Measurements from ENCODE around the gene DHX16. TPM values are rescaled to one million over a fixed set of nuclear protein-coding genes. Genes with fewer than 3 reads are reported as not detected.

The DHX16 gene
- total RNA-seq, 1 donor from 2014 or later: 15.2 TPM

GRCh38 chr6:30696432-30696831 lies 23.6 kb upstream of the DHX16 start:
- DNase-seq (ENCODE audit: low spot score): no peak
- no peak for ATAC-seq

- DNase-seq (ENCODE audit: low spot score): no peak
- no peak for ATAC-seq
Observed at GRCh38 chr6:30691208-30691847, 18.5 kb upstream of the DHX16 start.

GRCh38 chr6:30690403-30691207 lies 17.8 kb upstream of the DHX16 start, which contains the start of gene NRM:
Gene NRM, minus strand, starts transcription at chr6:30690984. Its CDS starts 10 bp downstream, at chr6:30690974.
- peak; percentile 85 for DNase-seq (ENCODE audit: low spot score)
- ATAC-seq: peak; percentile 78

- ATAC-seq (no peak), DNase-seq (ENCODE audit: low spot score) (no peak)
Observed at GRCh38 chr6:30689985-30690384, 17.2 kb upstream of the DHX16 start.

- DNase-seq (ENCODE audit: low spot score) (no peak), ATAC-seq (no peak)
Observed at GRCh38 chr6:30689022-30689865, 16.4 kb upstream of the DHX16 start.

GRCh38 chr6:30688569-30688968 lies 15.8 kb upstream of the DHX16 start:
- DNase-seq (ENCODE audit: low spot score): no peak
- no peak for ATAC-seq

- DNase-seq (ENCODE audit: low spot score): no peak
- no peak for ATAC-seq
Observed at GRCh38 chr6:30687659-30688431, 15.0 kb upstream of the DHX16 start.

- ATAC-seq: peak; percentile 63
- DNase-seq (ENCODE audit: low spot score): peak; percentile 86
Observed at GRCh38 chr6:30686908-30687658, 14.3 kb upstream of the DHX16 start.

GRCh38 chr6:30686009-30686907 lies 13.5 kb upstream of the DHX16 start, which contains the start of gene PPP1R18:
Gene PPP1R18, minus strand, starts transcription at chr6:30686645. Its CDS starts 627 bp downstream, at chr6:30686018.
- peak; percentile 87 for DNase-seq (ENCODE audit: low spot score)
- ATAC-seq: peak; percentile 72

GRCh38 chr6:30685157-30686008 lies 12.6 kb upstream of the DHX16 start:
- peak; percentile 54 for DNase-seq (ENCODE audit: low spot score)
- no peak for ATAC-seq

GRCh38 chr6:30684386-30685156 lies 11.8 kb upstream of the DHX16 start:
- ATAC-seq (no peak), DNase-seq (ENCODE audit: low spot score) (peak; percentile 58)

- DNase-seq (ENCODE audit: low spot score) (no peak), ATAC-seq (no peak)
Observed at GRCh38 chr6:30683980-30684338, 11.2 kb upstream of the DHX16 start.

- ATAC-seq: no peak
- DNase-seq (ENCODE audit: low spot score): no peak
Observed at GRCh38 chr6:30683183-30683979, 10.6 kb upstream of the DHX16 start.

GRCh38 chr6:30682143-30683117 lies 9.6 kb upstream of the DHX16 start:
- peak; percentile 73 for DNase-seq (ENCODE audit: low spot score)
- ATAC-seq: no peak

GRCh38 chr6:30681766-30682142 lies 8.9 kb upstream of the DHX16 start:
- ATAC-seq (no peak), DNase-seq (ENCODE audit: low spot score) (no peak)

Measured in left lobe of liver (tissue), 2 donors.